ENCODE data around the gene FARP1.

The FARP1 gene

DNA sequence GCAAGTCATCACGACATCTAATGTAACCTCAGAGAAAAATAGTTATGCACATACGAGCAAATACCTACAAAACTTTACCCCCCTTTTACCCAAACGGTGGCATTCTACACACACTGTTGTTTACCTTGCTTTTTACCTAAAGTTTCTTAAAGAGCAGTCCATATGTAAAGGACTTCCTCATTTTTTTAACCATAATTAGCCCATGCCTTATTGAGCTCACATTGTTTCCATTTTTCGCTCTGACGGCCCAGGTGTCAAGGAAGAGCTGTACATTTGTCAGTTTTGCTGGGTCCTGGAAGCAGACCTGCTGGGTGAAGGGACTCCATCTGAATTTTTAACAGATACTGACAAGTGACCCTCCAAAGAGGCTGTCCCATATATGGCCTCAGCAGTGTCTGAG lies 344.6 kb downstream of the FARP1 start:
- no peak for DNase-seq (ENCODE audit: low read depth in 2 of 2)
- TF ChIP-seq, protein P1, sequence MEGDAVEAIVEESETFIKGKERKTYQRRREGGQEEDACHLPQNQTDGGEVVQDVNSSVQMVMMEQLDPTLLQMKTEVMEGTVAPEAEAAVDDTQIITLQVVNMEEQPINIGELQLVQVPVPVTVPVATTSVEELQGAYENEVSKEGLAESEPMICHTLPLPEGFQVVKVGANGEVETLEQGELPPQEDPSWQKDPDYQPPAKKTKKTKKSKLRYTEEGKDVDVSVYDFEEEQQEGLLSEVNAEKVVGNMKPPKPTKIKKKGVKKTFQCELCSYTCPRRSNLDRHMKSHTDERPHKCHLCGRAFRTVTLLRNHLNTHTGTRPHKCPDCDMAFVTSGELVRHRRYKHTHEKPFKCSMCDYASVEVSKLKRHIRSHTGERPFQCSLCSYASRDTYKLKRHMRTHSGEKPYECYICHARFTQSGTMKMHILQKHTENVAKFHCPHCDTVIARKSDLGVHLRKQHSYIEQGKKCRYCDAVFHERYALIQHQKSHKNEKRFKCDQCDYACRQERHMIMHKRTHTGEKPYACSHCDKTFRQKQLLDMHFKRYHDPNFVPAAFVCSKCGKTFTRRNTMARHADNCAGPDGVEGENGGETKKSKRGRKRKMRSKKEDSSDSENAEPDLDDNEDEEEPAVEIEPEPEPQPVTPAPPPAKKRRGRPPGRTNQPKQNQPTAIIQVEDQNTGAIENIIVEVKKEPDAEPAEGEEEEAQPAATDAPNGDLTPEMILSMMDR (IDR thresholded peaks at IDR 0.05; ENCODE audit: low read depth, low read length): no peak
- H3K4me3 ChIP-seq (replicated peaks in 1 of 2; ENCODE audit: low read depth in 2 of 2, low read length in 2 of 2): no peak overlapping the region

DNA sequence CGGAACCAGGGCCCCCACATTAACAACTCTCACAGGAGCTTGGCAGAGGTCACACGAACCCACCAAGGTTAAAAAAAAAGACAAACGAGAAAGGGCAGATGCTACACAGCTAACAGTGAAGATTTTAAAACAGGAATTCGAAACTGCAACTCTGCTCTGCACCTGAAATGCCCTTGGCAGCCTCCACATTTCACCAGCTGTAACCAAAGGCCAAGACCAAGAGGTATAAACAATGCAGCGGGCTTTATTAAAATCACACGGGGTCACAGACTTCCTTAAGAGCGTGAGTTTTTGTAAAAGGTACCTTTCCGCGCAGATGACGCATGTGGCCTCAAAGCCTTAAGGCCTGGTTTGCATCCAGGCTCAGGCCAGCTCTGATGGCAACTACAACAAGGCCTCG lies 345.8 kb downstream of the FARP1 start:
- DNase-seq (ENCODE audit: low read depth in 2 of 2): no peak
- H3K4me3 ChIP-seq (replicated peaks in 1 of 2; ENCODE audit: low read depth in 2 of 2, low read length in 2 of 2): no peak overlapping the region
- TF ChIP-seq, protein P1 (IDR thresholded peaks at IDR 0.05; ENCODE audit: low read depth, low read length): no peak

DNA sequence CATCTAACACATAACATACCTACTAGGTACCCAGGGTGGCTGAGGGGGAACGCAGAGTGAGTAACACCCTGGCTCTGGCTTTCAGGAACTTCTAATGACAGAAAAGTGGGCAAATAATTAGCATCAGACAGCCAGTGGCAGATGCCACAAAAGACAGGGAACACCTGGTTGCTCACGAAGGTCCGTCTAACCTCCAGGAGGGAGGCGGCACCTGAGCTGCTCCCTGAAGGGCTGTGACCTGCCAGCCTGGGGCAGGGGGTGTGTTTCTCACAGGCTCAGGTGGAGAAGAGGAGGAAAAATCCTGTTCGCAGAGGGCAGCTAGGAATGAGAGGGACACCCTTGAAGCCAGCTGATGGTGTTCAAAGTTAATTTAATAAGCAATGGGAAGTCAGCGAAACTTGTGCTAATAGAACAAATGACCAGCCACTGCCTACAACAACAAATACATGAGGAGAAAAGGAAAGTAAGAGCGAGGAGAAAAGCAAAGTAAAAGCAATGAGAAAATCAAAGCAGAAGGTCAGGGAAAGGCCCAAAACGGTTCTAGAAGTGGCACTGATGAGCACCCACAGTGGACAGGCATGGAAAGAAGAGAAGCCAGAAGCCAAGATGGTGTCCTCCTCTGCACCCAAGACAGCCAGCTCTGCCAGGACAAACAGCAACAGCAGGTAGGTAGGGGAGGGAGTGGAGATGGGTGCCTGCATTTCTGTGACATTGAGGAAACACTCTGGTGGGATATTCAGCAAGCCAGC lies 346.7 kb downstream of the FARP1 start:
- no peak overlapping the region for H3K4me3 ChIP-seq (replicated peaks in 1 of 2; ENCODE audit: low read depth in 2 of 2, low read length in 2 of 2)
- DNase-seq (ENCODE audit: low read depth in 2 of 2): no peak
- TF ChIP-seq, protein P1 (IDR thresholded peaks at IDR 0.05; ENCODE audit: low read depth, low read length): no peak

DNA sequence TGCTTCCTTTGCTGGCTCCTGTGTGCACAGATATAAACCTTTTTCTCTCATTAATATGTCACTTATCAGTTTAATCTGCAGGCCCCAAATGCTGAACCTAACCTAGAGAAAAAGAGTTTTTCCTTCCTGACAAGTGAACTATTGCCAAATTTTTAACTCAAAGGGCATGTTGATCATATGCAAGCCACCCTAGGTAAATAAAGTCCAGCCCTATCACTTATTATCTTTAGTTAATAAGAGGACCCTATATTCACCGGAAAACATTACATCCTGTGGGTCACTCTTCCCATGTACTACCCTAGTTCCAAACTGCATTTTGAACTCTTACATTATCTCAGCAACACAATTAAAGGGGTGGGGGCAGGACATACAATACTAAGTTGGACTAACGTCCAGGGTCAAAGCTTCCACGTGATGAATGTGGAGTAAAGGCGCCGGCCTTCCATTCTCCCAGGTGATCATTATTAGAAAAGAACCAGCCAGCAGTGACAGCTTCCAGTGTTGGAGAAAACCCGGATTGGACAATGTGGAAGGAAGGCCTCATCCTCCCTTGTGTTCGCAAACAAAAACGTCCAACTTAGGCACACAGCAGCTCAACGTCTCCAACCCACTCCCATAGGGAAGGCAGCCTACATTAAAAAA lies 347.4 kb downstream of the FARP1 start:
- H3K4me3 ChIP-seq (replicated peaks in 1 of 2; ENCODE audit: low read depth in 2 of 2, low read length in 2 of 2): no peak overlapping the region
- no peak for DNase-seq (ENCODE audit: low read depth in 2 of 2)

DNA sequence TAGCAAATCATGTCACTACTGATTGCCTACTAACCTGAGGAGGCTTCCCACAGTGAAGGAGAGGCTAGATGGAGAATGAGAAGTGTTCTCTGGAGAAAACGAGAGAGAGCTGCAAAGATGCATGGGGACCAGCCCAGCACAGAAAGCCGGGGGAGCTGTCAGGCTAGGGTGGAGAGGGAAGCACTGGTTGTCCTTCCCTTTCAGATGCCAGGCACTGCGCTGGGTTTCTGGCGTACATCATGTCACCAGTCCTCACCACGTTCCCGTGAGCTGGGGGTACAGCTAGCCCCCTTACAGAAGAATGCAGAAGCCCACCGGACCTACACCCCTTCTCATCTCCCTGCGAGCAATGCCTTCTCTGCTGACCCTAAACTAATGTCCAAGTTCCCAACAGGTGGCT lies 348.0 kb downstream of the FARP1 start:
- DNase-seq (ENCODE audit: low read depth in 2 of 2): no peak
- H3K4me3 ChIP-seq (replicated peaks in 1 of 2; ENCODE audit: low read depth in 2 of 2, low read length in 2 of 2): no peak overlapping the region
- TF ChIP-seq, protein P1 (IDR thresholded peaks at IDR 0.05; ENCODE audit: low read depth, low read length): no peak

More for the DNA sequence above, 347.4 kb downstream of the FARP1 start:
- TF ChIP-seq, protein P1 (IDR thresholded peaks at IDR 0.05; ENCODE audit: low read depth, low read length): no peak

DNA sequence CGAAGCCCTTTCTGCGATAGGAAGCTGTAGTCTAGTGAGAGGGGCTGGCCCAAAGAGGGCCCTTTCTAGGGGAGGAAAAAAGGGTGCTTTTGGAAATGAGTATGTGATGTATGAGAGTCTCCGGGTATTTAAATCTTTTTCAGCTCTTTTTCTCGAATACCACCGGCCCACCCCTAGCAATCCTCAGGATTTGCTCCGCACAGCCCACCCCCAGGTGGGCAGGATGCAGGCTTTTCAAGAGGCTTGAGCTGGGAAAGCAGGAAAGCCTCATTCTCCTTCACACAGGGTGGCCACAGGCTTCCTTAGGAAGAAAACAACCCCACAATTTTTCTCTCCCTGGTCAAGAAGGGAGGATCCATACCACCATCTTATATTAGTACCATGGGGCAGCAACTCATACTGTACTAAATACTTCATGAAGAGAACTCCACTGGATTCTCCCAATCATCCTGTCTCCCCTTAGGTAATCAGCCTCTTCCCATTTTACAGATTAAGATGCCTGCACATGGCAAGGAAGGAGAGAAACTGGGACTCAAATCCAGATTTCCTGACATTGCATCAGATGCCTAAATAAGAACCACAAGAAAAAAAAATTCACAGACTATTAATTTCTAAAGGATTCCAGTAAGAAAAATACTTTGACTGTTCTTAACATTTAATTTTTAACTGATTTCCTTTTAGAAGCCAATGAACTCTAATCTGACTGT lies 349.6 kb downstream of the FARP1 start:
- TF ChIP-seq, protein P1 (IDR thresholded peaks at IDR 0.05; ENCODE audit: low read depth, low read length): no peak
- H3K4me3 ChIP-seq (replicated peaks in 1 of 2; ENCODE audit: low read depth in 2 of 2, low read length in 2 of 2): no peak overlapping the region
- peak in 1 of 2 donors; percentile 40 for DNase-seq (ENCODE audit: low read depth in 2 of 2)
